Lower lobe of right lung (tissue), 2 donors: ENCODE measurements around the gene BZW2. TPM values are rescaled to one million over a fixed set of nuclear protein-coding genes. Genes with fewer than 3 reads are reported as not detected.

Source experiments
- ATAC-seq, 2 donors: fragments of 200-7000 bp; cut with Tn5 transposase; one replicate each; pipeline ENCODE4 v1.9.1; 2020 to 2022; ENCODE audit warnings: mild to moderate bottlenecking in 2 of 2, moderate library complexity in 2 of 2
- DNase-seq: peaks from one replicate; pipeline ENCODE4 v3.0.0-alpha.2; 2020
- H3K27ac ChIP-seq: fragments of 200-600 bp; one replicate; pipeline ENCODE4 v1.8.0; 2022
- H3K27me3 ChIP-seq: fragments of 200-600 bp; one replicate; pipeline ENCODE4 v1.8.0; 2022; ENCODE audit warnings: low read depth
- H3K36me3 ChIP-seq: fragments of 200-600 bp; one replicate; pipeline ENCODE4 v1.8.0; 2022; ENCODE audit warnings: mild to moderate bottlenecking
- H3K4me1 ChIP-seq: fragments of 200-600 bp; one replicate; pipeline ENCODE4 v1.8.0; 2022
- H3K4me3 ChIP-seq: fragments of 200-600 bp; one replicate; pipeline ENCODE4 v1.8.0; 2022; ENCODE audit warnings: mild to moderate bottlenecking
- H3K9me3 ChIP-seq: fragments of 200-600 bp; one replicate; pipeline ENCODE4 v1.8.0; 2022
- intact Hi-C: fragments of 100-400 bp; cut with DNase I; formaldehyde crosslinking; loops from one replicate; pipeline ENCODE4 v1.11.0; 2022
- long read RNA-seq: library from polyadenylated mRNA; unstranded; transcript quantifications from one replicate; pipeline ENCODE4 v2.0.0, GENCODE V29; 2021
- total RNA-seq: library from RNA; stranded (reverse); fragmentation: NEBNext Ultra II Directional; extraction: Animal tissue kit (Norgen Biotek cat#: 25700); gene quantifications from one replicate; pipeline ENCODE4 v1.2.1, GENCODE V29; 2021
- TF ChIP-seq, protein P1 (sequence below): fragments of 200-600 bp; IDR thresholded peaks from one replicate; pipeline ENCODE4 v1.8.0; 2022; ENCODE audit warnings: antibody characterized with exemption, mild to moderate bottlenecking
- donor health status: DM: no; HTN: yes; CAD: no; lungs with severe emphysema.

The BZW2 gene
- total RNA-seq: 24.6 TPM
- long read RNA-seq, transcript BZW2-201 (12 exons, 1,860 nt): major isoform, 28 of 45 reads
- long read RNA-seq, transcript BZW2-207 (12 exons, 1,862 nt): minor isoform, 8 of 45 reads
- long read RNA-seq, partial matches to known transcripts: 5 of 45 reads
- long read RNA-seq, other reads (novel, unspliced or antisense): 2 of 45 reads

DNA sequence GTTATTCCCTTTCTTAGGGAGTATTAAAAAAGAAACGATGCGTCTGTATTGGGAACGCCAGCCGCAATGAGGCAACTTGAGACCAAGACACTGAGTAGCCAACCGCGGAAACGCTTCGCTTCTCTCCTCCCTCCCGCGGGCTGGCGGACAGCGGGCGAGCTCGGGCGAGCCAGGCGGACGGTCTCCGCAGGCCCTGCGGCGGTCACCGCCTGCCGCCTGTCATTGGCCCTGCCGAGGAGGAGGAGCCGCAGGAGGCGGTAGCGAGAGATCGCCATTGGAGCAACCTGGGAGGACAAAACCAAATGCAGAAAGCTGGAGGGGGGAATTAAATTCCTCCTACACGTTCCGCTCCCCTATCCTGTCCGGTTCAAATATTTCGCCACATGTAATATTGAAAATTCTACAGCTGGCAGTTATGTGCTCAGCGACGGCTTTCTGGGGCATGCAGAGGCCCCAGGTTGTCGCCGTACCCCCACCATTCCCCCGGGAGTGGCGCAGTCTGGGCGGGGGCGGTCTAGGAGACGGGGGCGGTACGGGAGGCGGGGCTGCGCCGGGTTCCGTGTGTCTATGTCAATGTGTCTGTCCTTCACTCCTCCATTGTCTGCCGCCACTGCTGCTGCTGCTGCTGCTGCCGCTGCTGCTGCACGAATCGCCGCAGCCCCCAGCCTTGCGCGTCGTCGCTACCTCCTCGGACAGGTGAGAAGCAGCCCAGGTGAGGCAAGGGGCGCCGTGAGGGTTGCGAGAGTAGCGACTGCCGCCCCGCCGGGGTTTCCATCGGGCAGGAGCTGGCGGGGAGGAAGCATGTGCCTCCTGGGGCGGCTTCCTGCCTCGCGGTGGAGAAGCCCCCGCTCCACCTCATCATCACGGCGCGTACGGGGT, at the start of gene BZW2, which contains the start of gene ANKMY2:
Gene BZW2, plus strand, starts transcription at position 589 of the 879 bp plus-strand sequence. CDS start 19,263 bp downstream, outside the sequence.
Gene ANKMY2, minus strand, starts transcription at position 162 of the 879 bp plus-strand sequence. CDS start 181 bp downstream, outside the sequence.
- peak within 1 kb of the TSS; percentile 93 for H3K27ac ChIP-seq
- no peaks in the 10 kb centered on the region for H3K36me3 ChIP-seq
- H3K4me3 ChIP-seq: peak within 1 kb of the TSS; percentile 89
- no peaks in the 10 kb centered on the region for H3K9me3 ChIP-seq
- DNase-seq: peak; percentile 97
- H3K27me3 ChIP-seq: no peaks in the 10 kb centered on the region
- intact Hi-C loops: no loop called here
- ATAC-seq: peak; percentile 96 to 98
- H3K4me1 ChIP-seq: peaks cover 55% of the 10 kb centered on the region
- TF ChIP-seq, protein P1, sequence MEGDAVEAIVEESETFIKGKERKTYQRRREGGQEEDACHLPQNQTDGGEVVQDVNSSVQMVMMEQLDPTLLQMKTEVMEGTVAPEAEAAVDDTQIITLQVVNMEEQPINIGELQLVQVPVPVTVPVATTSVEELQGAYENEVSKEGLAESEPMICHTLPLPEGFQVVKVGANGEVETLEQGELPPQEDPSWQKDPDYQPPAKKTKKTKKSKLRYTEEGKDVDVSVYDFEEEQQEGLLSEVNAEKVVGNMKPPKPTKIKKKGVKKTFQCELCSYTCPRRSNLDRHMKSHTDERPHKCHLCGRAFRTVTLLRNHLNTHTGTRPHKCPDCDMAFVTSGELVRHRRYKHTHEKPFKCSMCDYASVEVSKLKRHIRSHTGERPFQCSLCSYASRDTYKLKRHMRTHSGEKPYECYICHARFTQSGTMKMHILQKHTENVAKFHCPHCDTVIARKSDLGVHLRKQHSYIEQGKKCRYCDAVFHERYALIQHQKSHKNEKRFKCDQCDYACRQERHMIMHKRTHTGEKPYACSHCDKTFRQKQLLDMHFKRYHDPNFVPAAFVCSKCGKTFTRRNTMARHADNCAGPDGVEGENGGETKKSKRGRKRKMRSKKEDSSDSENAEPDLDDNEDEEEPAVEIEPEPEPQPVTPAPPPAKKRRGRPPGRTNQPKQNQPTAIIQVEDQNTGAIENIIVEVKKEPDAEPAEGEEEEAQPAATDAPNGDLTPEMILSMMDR: peak; percentile 25

DNA sequence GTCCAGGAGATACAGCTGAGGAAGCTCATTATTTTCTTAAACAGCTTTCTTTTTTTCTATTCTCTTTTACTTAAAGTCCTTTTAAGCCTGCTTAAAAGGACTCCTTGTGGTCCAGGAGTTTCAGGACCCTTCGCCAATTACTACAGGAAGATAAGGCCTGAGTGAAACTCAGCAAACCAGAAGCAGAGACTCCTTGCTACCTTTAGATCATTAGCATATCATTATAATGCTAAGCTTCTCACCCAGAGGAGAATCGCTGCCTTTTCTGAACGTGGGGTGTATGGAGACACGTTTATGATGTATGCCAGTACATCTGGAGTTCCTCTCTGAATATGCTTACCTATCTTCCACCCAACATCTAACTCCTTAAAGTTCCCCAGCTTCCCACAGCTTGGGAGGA, 48.0 kb upstream of the BZW2 start:
- no peaks in the 10 kb centered on the region for H3K9me3 ChIP-seq
- H3K27me3 ChIP-seq: no peaks in the 10 kb centered on the region
- DNase-seq (no peak), ATAC-seq (no peak)
- TF ChIP-seq, protein P1: no peak
- no peak overlapping the region for H3K27ac ChIP-seq
- peaks cover 35% of the 10 kb centered on the region for H3K36me3 ChIP-seq
- intact Hi-C loops: no loop called here
- no peak overlapping the region for H3K4me3 ChIP-seq
- no peaks in the 10 kb centered on the region for H3K4me1 ChIP-seq

DNA sequence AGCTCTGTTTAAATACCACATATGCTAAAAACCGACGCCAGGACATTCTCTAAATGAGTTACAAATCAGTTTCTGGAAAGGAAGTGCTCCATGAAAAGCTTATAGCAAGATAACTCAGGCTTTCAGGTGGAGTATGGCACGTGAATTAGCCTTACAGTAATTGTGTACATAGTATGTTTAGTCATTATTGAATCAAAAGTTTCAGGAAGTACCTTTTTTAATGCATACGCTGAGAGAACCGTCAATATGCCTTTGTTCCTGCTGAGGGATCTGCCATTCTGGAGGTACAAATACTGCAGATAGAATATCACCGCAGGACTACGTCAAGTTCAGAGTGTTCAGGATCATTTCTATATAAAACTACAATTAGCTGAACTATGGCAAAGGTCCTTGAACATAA, 46.1 kb upstream of the BZW2 start:
- Histone ChIP-seq H3K4me1 (no peaks in the 10 kb centered on the region), H3K9me3 (no peaks in the 10 kb centered on the region), H3K36me3 (peaks cover 49% of the 10 kb centered on the region), H3K4me3 (no peak overlapping the region), H3K27me3 (no peaks in the 10 kb centered on the region), H3K27ac (no peak overlapping the region)
- intact Hi-C loops: no loop called here
- ATAC-seq (no peak), DNase-seq (no peak)
- TF ChIP-seq, protein P1: no peak

DNA sequence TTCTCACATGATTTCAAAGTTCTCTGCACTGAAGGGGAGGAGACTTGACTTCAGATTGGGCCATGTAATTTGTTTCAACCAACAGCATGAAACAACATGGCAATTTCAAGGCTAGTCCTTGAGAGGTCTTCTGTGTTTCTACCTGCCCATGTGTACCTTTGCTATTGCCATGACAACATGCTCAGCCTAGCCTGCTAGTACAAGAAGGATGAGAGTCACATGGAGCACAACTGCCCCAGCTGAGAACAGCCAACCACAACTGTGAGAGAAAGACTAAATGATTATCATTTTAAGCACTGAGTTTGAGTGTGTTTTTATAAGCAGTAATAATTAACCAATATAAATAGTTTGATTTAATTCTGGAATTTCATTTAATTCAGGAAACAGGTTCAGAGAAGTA, 42.3 kb upstream of the BZW2 start:
- no peaks in the 10 kb centered on the region for H3K27me3 ChIP-seq
- ATAC-seq (no peak), DNase-seq (no peak)
- peaks cover 60% of the 10 kb centered on the region for H3K36me3 ChIP-seq
- TF ChIP-seq, protein P1: no peak
- no peak overlapping the region for H3K4me3 ChIP-seq
- H3K4me1 ChIP-seq: no peaks in the 10 kb centered on the region
- no peaks in the 10 kb centered on the region for H3K9me3 ChIP-seq
- H3K27ac ChIP-seq: no peak overlapping the region
- intact Hi-C loops: no loop called here

DNA sequence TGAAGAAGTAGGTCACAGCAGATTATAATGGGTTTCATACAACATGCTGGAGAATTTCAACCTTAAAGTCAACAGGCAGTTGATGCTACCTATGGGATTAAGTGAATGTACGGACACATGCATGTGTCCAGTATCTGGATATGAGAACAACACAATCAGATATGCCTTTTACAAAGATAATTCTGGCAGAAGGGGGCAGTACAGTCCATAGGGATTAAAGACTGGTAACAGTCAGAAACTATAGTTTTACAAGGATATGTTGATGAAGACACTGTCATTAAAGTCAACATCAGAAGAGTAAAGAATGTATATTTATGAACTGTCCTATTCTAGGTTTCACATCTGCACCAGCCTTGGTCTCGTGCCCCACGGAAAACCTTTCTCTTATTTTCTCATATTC, 41.9 kb upstream of the BZW2 start:
- Histone ChIP-seq H3K4me3 (no peak overlapping the region), H3K9me3 (no peaks in the 10 kb centered on the region), H3K27me3 (no peaks in the 10 kb centered on the region), H3K4me1 (no peaks in the 10 kb centered on the region), H3K27ac (no peak overlapping the region), H3K36me3 (peaks cover 65% of the 10 kb centered on the region)
- no peak for DNase-seq
- TF ChIP-seq, protein P1: peak; percentile 10
- intact Hi-C loops: no loop called here
- no peak for ATAC-seq
